Measurements from ENCODE around the gene LYPD1.

LYPD1 gene

GRCh38 chr2:132627536-132627935 lies 42.5 kb downstream of the LYPD1 start:
- no peak for DNase-seq

- no peak for DNase-seq
Observed at GRCh38 chr2:132623096-132623839, 46.7 kb downstream of the LYPD1 start.

DNA sequence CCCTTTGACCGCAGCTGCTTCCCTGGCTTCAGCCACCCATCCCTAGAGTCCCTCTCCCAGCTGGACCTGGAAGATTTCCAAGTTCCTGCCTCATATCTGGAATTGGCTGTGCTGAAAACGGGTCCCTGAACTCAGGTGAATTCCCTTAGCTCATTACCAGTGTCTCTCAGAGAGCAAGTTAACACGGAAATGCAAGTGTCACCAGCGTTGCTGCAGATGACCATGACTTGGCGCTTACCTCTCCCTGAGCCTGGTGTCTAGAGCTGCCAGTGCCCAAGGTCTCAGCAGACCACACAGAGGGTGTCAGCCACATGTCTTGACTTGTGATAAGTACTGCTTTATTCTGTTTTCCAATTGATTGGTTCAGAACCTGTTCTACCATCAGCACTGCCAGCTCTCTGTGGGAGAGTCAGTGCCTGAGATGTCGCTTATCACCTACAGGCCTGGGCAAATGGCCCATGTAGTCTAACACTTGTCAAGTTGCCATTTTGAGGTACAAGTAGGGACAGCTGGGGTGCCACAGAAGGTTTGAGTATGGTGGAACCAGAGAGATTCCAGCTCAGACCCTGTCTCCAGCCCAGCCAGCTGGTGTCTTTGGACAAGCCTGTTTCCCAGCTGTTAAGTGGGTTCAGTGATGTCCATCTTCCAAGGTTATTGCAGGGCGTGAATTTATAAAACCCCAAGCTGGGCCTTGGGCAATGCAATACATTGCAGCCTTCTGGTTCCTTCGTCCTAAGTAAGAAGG lies 48.7 kb downstream of the LYPD1 start:
- no peak for DNase-seq

GRCh38 chr2:132620115-132620514 lies 49.9 kb downstream of the LYPD1 start:
- no peak for DNase-seq

GRCh38 chr2:132618734-132619133 lies 51.3 kb downstream of the LYPD1 start:
- DNase-seq = no peak

DNA sequence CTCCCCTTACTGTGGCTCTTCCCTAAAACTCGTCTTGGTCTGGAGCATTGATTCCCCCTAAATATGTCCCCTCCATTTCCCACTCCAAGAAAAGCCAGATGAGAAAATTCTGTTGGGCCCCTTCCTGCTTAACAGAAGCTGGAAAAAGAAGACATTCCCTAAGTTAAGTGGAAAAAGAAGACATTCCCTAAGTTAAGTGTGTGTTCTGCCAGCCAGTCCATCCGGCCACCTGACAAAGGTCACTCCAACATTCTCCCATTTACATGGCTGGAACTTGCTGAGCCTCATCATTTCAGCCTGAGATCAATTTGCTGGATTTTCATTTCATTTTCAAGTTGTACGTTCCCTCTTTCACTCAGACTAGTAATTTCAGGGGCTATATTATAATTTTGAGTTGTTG lies 52.0 kb downstream of the LYPD1 start:
- no peak for DNase-seq

GRCh38 chr2:132615329-132616085 lies 54.5 kb downstream of the LYPD1 start:
- no peak for DNase-seq

DNA sequence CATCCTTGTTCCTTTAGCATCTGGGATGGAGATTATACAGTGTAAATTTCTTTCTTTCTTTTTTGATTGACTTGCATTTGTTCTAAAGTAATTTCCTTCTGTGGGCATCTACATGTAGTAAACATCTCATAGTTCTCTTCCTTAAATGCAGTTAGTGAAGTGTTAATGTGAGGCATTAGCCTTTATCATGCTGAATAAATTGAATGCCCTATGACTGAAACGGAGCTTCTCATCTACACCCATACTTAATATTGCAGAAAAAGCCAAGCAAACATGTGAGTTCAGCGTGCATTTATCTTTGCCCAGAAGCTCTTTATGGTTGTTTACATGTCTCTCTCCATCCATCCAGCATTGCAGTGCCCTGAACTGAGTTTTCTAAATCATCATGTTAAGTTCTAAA lies 58.3 kb downstream of the LYPD1 start:
- no peak for DNase-seq

DNA sequence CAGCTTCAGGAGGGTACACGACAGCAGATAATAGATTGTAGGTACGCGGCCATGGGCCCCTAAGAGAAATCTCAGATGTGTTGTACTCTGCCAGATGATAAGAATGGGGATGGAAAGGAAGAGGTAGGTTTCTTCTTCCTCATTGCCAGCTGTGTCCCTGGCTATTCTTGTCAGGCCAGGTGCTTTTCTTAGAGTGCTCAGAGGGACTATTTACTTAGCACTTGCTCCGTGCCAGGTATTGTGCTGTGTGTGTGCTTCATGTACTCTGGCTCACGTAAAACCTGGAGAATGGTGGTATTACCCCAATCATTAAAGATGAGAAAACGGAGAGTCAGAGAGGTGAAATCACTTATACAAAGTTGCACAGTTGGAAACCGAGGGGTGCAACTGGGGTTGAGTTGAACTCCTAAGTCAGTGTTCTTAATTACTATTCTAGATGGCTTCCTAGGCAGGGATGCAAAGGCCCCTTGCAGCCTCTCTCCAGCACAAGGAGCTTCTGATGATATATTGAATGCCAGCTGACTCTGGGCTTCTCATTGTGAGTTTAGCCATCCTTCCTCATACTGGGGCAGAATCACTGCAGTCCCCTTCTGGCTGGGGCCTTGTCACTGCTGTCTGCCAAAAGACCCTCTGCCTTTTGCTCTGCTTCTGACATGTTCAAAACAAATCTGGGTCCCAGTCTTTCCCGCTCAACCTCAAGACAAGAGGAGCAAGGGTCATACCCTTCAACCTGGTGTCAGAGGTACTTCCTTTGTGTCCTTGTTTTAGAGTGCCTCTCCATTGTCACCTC lies 60.7 kb downstream of the LYPD1 start:
- no peak for DNase-seq

- DNase-seq = no peak
Observed at GRCh38 chr2:132608311-132608710, 61.7 kb downstream of the LYPD1 start.

GRCh38 chr2:132607426-132608090 lies 62.4 kb downstream of the LYPD1 start:
- no peak for DNase-seq

DNA sequence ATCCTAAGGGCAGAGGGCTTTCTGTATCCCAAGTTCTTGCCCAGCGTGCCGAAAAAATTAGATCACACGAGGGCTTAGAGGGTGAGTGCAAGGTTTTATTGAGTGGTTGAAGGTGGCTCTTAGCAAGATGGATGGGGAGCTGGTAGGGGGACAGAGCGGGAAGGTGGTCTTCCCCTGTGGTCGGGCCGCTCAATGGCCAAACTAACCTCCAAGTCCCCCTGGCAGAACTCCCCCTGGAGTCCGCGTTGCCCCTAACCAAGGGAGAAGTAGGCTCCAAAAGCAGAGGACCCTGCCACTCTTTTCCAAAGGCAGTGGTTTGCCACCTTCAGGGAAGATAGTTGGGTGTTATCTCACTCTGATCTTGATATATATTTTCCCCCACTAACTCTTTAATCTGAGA lies 63.4 kb downstream of the LYPD1 start:
- no peak for DNase-seq

DNA sequence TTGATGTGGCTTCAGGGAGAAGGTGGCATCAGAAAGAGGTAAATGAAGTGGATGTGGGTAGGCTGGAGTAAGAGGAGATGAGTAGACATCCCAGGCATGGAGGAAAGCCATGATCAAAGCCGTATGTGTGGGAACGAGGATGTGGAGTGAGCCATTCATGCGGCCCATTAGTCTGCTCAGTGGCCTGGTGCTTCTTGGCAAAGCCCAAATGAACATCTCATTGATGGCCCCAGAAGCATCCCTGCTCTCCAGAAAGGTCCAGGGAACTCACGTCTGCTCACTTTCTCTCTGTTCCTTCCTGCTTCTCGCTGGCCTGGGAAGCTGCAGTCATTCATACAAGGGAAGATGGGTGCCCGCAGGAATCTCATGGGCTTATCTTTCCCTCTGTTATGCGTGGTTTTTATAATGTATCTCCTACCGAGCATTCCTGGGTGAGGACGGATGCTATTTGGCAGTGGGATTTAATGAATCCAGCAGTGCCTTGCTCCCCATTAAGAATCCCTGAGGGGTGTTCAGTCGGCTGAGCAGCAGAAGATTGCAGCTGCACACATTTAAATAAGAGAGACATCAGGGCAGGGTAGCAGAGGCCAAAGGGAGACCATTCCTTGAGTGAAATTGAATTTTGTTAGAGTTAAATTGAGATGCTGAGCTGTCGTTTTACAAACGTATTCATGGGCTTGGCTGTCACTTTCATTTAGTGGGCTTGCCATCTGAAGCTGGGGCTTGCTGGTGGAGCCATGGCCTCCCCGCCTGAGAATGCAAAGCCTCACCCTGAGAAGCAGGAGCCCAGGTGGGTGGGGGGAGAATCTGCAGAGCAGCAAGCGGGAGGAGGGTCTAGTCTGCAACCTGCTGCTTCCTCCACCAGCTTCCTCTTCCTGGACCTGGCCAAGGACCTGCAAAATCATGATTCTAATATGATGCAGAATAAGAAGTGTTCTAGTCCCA lies 64.5 kb downstream of the LYPD1 start:
- no peak for DNase-seq

DNA sequence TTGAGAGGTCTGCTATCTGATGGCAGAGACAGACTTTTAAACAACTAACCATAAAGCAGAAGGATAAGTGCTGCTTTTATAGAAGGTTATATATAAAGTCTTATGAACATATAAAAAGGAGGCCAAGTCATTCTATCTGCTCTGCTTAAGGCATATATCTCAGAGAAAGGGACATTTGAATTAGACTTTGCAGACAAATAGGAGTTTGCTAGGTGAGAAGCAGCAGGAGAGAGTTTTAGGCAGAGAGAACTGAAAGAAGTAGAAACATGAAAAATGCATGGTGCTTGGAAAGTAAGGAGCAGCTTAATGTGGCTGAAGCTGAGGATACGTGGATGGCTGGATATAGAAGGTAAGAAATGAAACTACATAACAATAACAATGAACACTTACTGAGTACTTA lies 65.4 kb downstream of the LYPD1 start:
- DNase-seq = no peak

DNA sequence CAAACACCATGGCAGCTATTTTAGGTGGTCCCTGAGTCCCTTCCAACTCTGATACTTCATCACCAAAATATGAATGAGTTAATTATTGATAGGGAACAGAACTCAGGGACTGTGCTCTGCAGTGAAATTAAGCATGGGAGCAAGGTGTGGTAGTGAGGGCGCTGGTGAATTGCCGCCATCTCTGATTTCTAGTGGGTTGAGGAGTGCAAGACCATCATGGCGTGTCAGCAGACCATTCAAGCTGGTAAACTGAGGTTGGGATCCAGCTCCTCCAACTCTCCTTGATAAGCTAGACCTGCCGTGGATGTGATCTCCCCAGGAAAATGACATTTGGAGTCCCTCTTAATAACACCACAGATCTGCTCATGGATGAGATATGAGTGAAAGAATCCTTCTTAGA lies 70.4 kb downstream of the LYPD1 start:
- DNase-seq = no peak

- DNase-seq = no peak
Observed at GRCh38 chr2:132598536-132598935, 71.5 kb downstream of the LYPD1 start.

DNA sequence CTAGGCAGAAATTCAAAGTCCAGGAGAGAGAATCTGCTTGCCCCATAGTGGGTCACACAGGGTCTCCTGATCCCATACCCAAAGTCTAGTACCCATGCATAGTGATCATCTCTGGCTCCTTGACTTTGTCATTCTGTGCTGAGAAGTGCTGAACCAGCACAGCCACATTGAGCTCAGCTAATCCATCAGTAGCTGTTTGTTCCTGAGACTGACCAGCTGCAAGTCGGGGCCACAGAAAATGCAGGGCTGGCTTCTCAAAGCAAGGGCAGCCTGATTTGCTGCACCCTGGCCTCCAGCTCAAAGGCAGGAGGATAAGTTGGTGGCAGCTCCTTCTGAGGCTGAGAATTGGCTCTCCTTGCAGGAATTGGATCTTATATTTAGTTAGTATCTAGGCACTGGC lies 72.2 kb downstream of the LYPD1 start:
- no peak for DNase-seq

DNA sequence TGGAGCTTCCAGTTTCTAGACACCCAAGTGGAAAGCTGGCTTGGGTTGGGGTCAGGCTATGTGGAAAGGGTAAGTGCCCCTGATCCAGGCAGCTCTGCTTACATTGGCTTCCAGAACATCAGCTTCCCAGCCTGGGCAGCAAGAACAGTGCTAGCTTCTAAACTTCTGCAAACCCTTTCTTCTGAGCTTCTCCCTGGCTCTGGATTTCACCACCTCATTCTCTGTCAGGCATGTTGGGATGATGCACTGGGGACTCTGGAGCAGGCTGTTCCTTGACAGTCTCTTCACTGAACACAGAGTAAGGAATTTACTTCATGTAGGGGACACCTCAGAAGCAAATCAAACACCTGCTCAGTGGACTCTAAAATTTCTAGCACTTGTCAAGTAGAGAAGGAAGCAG lies 72.8 kb downstream of the LYPD1 start:
- DNase-seq = no peak

GRCh38 chr2:132595693-132596092 lies 74.3 kb downstream of the LYPD1 start:
- DNase-seq = no peak

GRCh38 chr2:132595186-132595585 lies 74.8 kb downstream of the LYPD1 start:
- DNase-seq = no peak
